HepG2 (cell line): ENCODE measurements around the gene RGS14. TPM values are rescaled to one million over a fixed set of nuclear protein-coding genes. Genes with fewer than 3 reads are reported as not detected.

Experiments
- ARHGAP35 ChIP-seq: sonication (generic); formaldehyde crosslinking; IDR thresholded peaks from 2 replicates; pipeline ENCODE4 v1.9.0; 2022; ENCODE audit warnings: mild to moderate bottlenecking, inconsistent platforms, moderate library complexity, missing genetic modification reagents, borderline replicate concordance
- BRF2 ChIP-seq: sonication (generic); formaldehyde crosslinking; IDR thresholded peaks from 2 replicates; pipeline ENCODE4 v1.8.1; 2022; ENCODE audit warnings: mild to moderate bottlenecking, missing genetic modification reagents
- CBX1 ChIP-seq: IDR thresholded peaks from one replicate; pipeline ENCODE4 v1.6.1; 2016; ENCODE audit warnings: antibody characterized with exemption, low read depth
- HIC2 ChIP-seq: sonication (generic); formaldehyde crosslinking; IDR thresholded peaks from 2 replicates; pipeline ENCODE4 v1.9.0; 2022; ENCODE audit warnings: low read depth, missing genetic modification reagents
- NFKB2 ChIP-seq: sonication (generic); formaldehyde crosslinking; IDR thresholded peaks from 2 replicates; pipeline ENCODE4 v1.4.0; 2020; ENCODE audit warnings: missing genetic modification reagents, borderline replicate concordance
- PCBP1 ChIP-seq: fragments of 200-400 bp; formaldehyde crosslinking; IDR thresholded peaks from 2 replicates; pipeline ENCODE4 v1.6.1; 2017; ENCODE audit warnings: mild to moderate bottlenecking, low read depth, low read length, borderline replicate concordance
- SAP130 ChIP-seq: IDR thresholded peaks from 2 replicates; pipeline ENCODE4 v1.6.1; 2016; ENCODE audit warnings: low read depth
- SNAPC4 ChIP-seq: sonication (generic); formaldehyde crosslinking; IDR thresholded peaks from 2 replicates; pipeline ENCODE4 v1.4.0; 2020; ENCODE audit warnings: mild to moderate bottlenecking, missing genetic modification reagents
- SNRNP70 ChIP-seq: fragments of 200-400 bp; formaldehyde crosslinking; IDR thresholded peaks from 2 replicates; pipeline ENCODE4 v1.6.1; 2017; ENCODE audit warnings: mild to moderate bottlenecking, low read depth, low read length, moderate library complexity
- TFDP1 ChIP-seq: IDR thresholded peaks from 2 replicates; pipeline ENCODE4 v1.6.1; 2016; ENCODE audit warnings: missing compliant biosample characterization, missing genetic modification reagents, borderline replicate concordance
- ZBTB33 ChIP-seq: sonication (generic); formaldehyde crosslinking; IDR thresholded peaks from 2 replicates; pipeline ENCODE4 v1.4.0; 2020; ENCODE audit warnings: missing genetic modification reagents
- ZMYM4 ChIP-seq: sonication (generic); formaldehyde crosslinking; IDR thresholded peaks from 2 replicates; pipeline ENCODE4 v1.8.1; 2023; ENCODE audit warnings: mild to moderate bottlenecking, missing genetic modification reagents
- ZNF12 ChIP-seq: sonication (generic); formaldehyde crosslinking; IDR thresholded peaks from 2 replicates; pipeline ENCODE4 v1.5.0; 2020; ENCODE audit warnings: missing genetic modification reagents
- ZNF224 ChIP-seq: sonication (generic); formaldehyde crosslinking; IDR thresholded peaks from 2 replicates; pipeline ENCODE4 v1.5.0; 2020; ENCODE audit warnings: mild to moderate bottlenecking, missing genetic modification reagents
- ZNF263 ChIP-seq: sonication (generic); formaldehyde crosslinking; IDR thresholded peaks from 2 replicates; pipeline ENCODE4 v1.4.0; 2020; ENCODE audit warnings: missing genetic modification reagents
- ZNF362 ChIP-seq: sonication (generic); formaldehyde crosslinking; IDR thresholded peaks from 2 replicates; pipeline ENCODE4 v1.4.0; 2020; ENCODE audit warnings: missing genetic modification reagents, mild to moderate bottlenecking, borderline replicate concordance
- ZNF572 ChIP-seq: sonication (generic); formaldehyde crosslinking; IDR thresholded peaks from 2 replicates; pipeline ENCODE4 v1.5.1; 2020; ENCODE audit warnings: mild to moderate bottlenecking, missing genetic modification reagents
- ZSCAN31 ChIP-seq: sonication (generic); formaldehyde crosslinking; IDR thresholded peaks from 2 replicates; pipeline ENCODE4 v1.5.0; 2020; ENCODE audit warnings: low read depth, mild to moderate bottlenecking, missing genetic modification reagents
- polyA plus RNA-seq, 8 experiments: library from polyadenylated mRNA; depleted of rRNA in 3 of 8; stranded (reverse) in 7 of 8; unstranded in 1 of 8; fragments of >200 nt; fragmentation: Illumina TruSeq in 4 of 8; extraction: Trizol in 4 of 8; gene quantifications; 2 replicates each; pipeline versions ENCODE4 v1.2.1 to v1.2.3, GENCODE V29; 2011 to 2016; ENCODE audit warnings: low read depth in 4 of 8, missing spikeins in 1 of 8, mixed read lengths in 1 of 8; ENCODE audit not compliant: insufficient read depth in 1 of 8
- total RNA-seq, 5 experiments: library from RNA; depleted of rRNA; stranded (reverse); fragments of >200 nt; fragmentation: Illumina TruSeq; extraction: Trizol; gene quantifications; 2 replicates each; pipeline ENCODE4 v1.2.3, GENCODE V29; 2016; ENCODE audit warnings: low read depth in 1 of 5

Gene RGS14
- total and polyA plus RNA-seq, 2 of the 13 experiments (the other 11 are each of a cell fraction or from before 2014, with no cell fraction given), result 11.1 to 17.2 TPM

- TF ChIP-seq SNAPC4 (CRISPR knock-in tag), result no peak
- no peak for TF ChIP-seq ZSCAN31 (CRISPR knock-in tag)
- TF ChIP-seq TFDP1 (CRISPR knock-in tag), result no peak
- no peak for TF ChIP-seq CBX1
- TF ChIP-seq ZNF263 (CRISPR knock-in tag), result no peak
- TF ChIP-seq ZNF224 (CRISPR knock-in tag), result no peak
- peak; percentile 87 for TF ChIP-seq HIC2 (CRISPR knock-in tag)
- no peak for TF ChIP-seq ZNF12 (CRISPR knock-in tag)
- TF ChIP-seq SAP130, result peak; percentile 33; the same call in 1 of the 2 replicates
- TF ChIP-seq NFKB2 (CRISPR knock-in tag), result no peak
- no peak for TF ChIP-seq PCBP1
- no peak for TF ChIP-seq ZNF572 (CRISPR knock-in tag)
- TF ChIP-seq ARHGAP35 (CRISPR knock-in tag), result no peak
- TF ChIP-seq SNRNP70, result no peak
- TF ChIP-seq BRF2 (CRISPR knock-in tag), result no peak
- TF ChIP-seq ZNF362 (CRISPR knock-in tag), result no peak
- no peak for TF ChIP-seq ZMYM4 (CRISPR knock-in tag)
- TF ChIP-seq ZBTB33, result 0 out of 2 replicates have a peak, but pooled peaks have one; percentile 50
Measured at GRCh38 chr5:177336112-177336511, 21.6 kb upstream of the RGS14 start (continued).
